Choroid plexus epithelial cell (primary cell): ENCODE results near the gene SLC6A7.
A peak's percentile ranks its signal among the peaks of the same experiment; 100 is the strongest.

ENCODE experiments used
- DNase-seq: peaks from one replicate; pipeline ENCODE4 v3.0.0-alpha.2; 2010; ENCODE audit warnings: low read depth
- H3K4me3 ChIP-seq: 2 replicates; pipeline ENCODE4 v1.5.1; 2011; ENCODE audit warnings: low read depth, mild to moderate bottlenecking, control low read depth, low read length, moderate library complexity
- CTCF ChIP-seq: conservative IDR thresholded peaks from 2 replicates; pipeline ENCODE4 v1.5.1; 2011; ENCODE audit warnings: low read depth, mild to moderate bottlenecking, control low read depth, inconsistent platforms, low read length, moderate library complexity

Gene SLC6A7

DNA sequence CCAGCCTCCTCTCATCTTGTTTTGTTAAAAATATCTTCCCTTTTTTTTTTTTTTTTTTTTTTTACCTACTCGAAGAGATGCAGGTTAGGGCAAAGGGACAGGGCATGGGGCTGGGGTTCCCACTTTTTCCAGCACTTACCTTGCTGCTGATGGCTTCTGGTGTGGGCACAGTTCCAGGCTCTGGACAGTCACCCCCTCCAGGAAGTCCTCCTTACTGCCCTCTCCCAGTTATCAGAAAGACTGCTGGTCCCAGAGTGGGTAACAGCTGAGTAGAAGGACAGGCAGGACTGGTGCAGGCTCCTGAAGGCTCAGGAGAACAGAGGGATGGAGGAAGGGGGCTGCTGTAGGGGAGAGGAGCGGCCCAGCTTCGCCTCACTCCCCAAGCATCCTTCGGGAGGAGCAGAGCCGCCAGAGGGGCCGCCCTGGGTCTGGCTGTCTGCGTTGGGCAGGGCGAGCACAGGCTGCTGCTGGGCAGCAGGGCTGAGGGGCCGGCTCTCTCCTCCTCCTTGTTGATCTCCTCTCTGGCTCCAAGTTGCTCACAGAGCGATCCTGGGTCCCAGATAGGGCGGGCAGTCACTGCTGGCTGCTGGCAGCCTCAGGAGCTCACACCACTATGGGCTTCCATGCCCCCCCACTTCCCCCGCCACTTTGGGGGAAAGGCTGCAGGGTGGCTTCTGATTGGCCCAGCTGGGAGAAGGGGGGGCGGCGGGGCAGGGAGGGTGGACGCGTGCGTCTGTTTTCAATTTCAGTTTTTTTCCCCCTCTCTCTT lies 34.4 kb upstream of the SLC6A7 start, which contains the start of gene PDGFRB:
Gene PDGFRB (minus strand): TSS at position 588 of the 769 bp plus-strand sequence. CDS start 18,798 bp downstream, outside the sequence.
- TF ChIP-seq CTCF: peak; percentile 11
- peak; percentile 84 for DNase-seq

DNA sequence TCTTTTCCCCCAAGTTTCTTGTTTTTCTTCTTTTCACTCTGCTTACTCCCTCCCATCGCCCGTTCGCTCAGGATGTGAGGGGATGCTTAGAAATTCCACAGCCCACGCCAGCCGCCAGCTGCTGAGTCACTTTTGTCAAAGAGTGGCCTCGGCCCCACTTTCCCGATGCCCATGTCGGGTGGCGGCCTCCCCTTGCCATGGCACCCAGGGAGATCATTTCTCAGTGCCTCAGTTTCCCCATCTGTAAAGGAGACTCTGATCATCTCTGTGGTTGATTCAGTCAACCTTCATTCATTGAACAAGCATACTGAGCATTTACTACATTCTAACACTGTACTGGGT lies 33.9 kb upstream of the SLC6A7 start:
- peak overlapping the region; percentile 76 for H3K4me3 ChIP-seq
- TF ChIP-seq CTCF: no peak
- no peak for DNase-seq

More for the DNA sequence above, 34.4 kb upstream of the SLC6A7 start, which contains the start of gene PDGFRB:
- H3K4me3 ChIP-seq: peak within 1 kb of the TSS; percentile 76

GRCh38 chr5:150156540-150156939 lies 33.3 kb upstream of the SLC6A7 start:
- no peak for DNase-seq
- H3K4me3 ChIP-seq: no peak overlapping the region
- TF ChIP-seq CTCF: no peak

- TF ChIP-seq CTCF: no peak
- DNase-seq: no peak
- H3K4me3 ChIP-seq: no peak overlapping the region
Measured at GRCh38 chr5:150157168-150157567, 32.7 kb upstream of the SLC6A7 start.

DNA sequence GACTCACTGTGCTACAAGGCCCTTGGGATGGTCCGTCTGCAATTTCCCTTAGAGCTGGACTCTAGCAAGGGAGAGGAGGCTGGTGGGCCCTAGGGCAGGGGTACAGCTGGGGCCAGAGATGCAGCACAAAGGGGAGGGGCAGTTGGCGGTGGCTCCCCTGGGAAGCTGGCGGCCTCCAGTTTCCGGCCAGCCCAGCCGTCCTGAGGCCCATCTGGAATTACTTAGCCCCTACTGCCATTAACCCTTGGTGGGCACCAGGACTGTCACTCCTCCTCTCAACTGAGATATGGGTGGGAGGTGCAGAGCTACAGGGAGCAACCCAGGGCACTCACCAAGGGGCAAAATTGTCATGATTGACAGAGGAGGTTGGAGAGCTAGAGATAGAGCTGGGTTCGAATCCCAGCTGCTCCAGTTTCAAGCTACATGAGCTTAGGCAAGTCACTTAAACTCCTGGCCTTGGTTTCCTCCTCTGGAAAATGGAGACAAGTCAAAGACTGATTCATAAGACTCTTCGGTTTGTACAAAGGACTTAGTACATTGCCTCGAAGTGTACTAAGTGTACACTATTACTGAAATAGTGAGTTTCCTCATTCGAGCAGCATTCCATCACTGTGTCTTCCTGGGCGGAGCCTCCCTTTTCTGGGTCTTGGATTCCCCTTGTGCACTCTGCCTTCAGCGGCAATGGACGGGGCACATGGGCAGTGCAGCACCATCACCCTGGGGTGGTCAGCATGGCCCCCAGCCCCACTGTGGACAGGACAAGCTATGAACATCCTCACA lies 31.5 kb upstream of the SLC6A7 start:
- no peak for TF ChIP-seq CTCF
- DNase-seq: peak; percentile 59
- H3K4me3 ChIP-seq: no peak overlapping the region

DNA sequence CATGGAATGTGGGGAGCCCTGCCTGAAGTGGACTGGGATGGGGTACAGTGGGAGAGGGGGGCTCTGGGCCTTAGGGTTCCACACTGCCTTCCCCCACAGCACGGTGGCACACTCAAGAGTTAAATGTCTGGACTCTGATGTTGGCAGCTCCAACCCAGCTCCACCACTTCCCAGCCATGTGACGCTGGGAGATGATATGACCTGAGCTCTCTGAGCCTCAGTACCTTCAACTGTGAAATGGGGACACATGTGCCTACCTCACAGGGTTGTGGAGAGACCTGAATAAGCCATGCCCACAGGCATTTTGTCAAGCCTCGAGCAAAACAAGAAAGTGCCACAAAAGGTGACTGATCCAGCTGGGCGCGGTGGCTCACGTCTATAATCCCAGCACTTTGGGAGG lies 30.8 kb upstream of the SLC6A7 start:
- TF ChIP-seq CTCF: no peak
- no peak for DNase-seq
- H3K4me3 ChIP-seq: no peak overlapping the region
